ENCODE data around the gene IKZF1.

IKZF1 gene

DNA sequence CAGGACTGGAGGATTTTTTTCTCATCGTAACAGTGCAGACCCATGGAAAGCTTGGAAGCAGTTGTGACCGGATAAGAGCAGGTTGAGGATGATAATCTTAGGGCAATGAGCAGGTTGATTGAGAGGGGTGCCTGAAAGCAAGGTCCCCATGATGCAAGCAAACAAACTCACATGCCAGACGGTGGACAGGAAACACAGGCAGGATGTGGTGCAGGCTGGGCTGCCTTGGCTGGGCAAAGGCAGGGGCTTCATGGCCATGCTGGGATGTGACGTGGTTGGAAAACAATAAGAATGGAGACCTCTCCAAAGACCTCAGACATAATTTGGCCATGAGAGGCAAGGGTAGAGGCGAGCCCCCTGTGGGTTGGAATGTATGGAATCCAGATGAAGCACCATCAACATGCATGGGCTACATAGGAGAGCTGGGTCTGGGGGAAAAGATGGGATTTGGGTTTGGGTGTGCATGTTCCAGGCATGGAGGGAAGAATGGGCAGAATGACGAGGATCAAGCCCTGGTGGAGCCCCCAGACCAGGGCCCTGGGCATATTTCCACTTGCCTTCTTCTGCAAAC, 58.3 kb downstream of the IKZF1 start:
- DNase-seq (ENCODE audit: insufficient read length, low spot score) (no peak), FAIRE-seq (no peak)
- TF ChIP-seq, protein P1, sequence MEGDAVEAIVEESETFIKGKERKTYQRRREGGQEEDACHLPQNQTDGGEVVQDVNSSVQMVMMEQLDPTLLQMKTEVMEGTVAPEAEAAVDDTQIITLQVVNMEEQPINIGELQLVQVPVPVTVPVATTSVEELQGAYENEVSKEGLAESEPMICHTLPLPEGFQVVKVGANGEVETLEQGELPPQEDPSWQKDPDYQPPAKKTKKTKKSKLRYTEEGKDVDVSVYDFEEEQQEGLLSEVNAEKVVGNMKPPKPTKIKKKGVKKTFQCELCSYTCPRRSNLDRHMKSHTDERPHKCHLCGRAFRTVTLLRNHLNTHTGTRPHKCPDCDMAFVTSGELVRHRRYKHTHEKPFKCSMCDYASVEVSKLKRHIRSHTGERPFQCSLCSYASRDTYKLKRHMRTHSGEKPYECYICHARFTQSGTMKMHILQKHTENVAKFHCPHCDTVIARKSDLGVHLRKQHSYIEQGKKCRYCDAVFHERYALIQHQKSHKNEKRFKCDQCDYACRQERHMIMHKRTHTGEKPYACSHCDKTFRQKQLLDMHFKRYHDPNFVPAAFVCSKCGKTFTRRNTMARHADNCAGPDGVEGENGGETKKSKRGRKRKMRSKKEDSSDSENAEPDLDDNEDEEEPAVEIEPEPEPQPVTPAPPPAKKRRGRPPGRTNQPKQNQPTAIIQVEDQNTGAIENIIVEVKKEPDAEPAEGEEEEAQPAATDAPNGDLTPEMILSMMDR (IDR thresholded peaks at IDR 0.05; ENCODE audit: insufficient read depth, missing control alignments) = no peak

GRCh38 chr7:50363327-50364060, 59.0 kb downstream of the IKZF1 start:
- FAIRE-seq (no peak), DNase-seq (ENCODE audit: insufficient read length, low spot score) (no peak)
- TF ChIP-seq, protein P1 (IDR thresholded peaks at IDR 0.05; ENCODE audit: insufficient read depth, missing control alignments) = no peak

- no peak for DNase-seq (ENCODE audit: insufficient read length, low spot score)
- FAIRE-seq = no peak
- TF ChIP-seq, protein P1 (IDR thresholded peaks at IDR 0.05; ENCODE audit: insufficient read depth, missing control alignments) = no peak
Measured at GRCh38 chr7:50364645-50365044, 60.1 kb downstream of the IKZF1 start.

GRCh38 chr7:50366311-50366710, 61.8 kb downstream of the IKZF1 start:
- FAIRE-seq = peak; percentile 48

GRCh38 chr7:50367100-50367499, 62.6 kb downstream of the IKZF1 start:
- FAIRE-seq (no peak), DNase-seq (ENCODE audit: insufficient read length, low spot score) (no peak)
- TF ChIP-seq, protein P1 (IDR thresholded peaks at IDR 0.05; ENCODE audit: insufficient read depth, missing control alignments) = no peak

More at GRCh38 chr7:50366311-50366710, 61.8 kb downstream of the IKZF1 start:
- no peak for DNase-seq (ENCODE audit: insufficient read length, low spot score)
- TF ChIP-seq, protein P1 (IDR thresholded peaks at IDR 0.05; ENCODE audit: insufficient read depth, missing control alignments) = no peak

DNA sequence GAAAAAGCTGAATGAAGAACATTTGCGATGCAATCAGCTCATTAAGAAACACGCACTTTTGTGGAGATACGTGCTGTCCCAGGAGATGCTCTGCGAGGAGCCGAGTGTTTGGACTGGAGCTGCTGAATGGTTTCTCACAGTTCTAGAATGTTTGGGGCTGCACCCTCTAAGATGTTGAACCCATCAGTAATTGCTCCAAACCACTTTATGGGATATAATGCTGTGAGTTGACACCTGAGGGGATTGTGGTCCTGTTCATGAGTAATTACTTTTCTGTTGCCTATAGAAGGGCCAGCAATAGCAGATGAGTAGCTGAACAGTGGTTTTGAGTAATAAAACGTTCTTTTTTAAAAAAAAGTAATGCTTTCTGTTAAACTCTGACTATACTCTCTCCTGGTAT, 63.1 kb downstream of the IKZF1 start:
- TF ChIP-seq, protein P1 (IDR thresholded peaks at IDR 0.05; ENCODE audit: insufficient read depth, missing control alignments) = no peak
- DNase-seq (ENCODE audit: insufficient read length, low spot score) = no peak
- FAIRE-seq = no peak

DNA sequence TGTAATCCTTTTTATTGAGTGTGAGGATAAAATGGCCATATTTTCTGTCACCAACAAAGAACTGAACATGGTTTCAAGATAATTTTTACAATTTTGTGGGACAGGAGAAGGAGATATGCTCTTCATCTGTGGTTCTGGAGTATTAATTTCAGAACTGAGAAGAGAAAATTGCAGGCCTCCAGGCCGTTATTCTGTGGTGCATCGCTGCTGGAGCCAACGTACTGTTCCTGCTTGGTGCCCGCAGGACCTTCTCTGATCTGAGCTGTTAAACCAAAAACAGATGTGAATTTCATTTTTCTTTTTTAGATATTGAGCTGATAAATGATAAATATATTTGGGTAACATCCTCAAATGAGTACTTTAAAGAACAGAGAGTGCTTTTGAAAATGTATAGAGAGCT, 63.9 kb downstream of the IKZF1 start:
- TF ChIP-seq, protein P1 (IDR thresholded peaks at IDR 0.05; ENCODE audit: insufficient read depth, missing control alignments) = no peak
- no peak for FAIRE-seq
- DNase-seq (ENCODE audit: insufficient read length, low spot score) = no peak

All from D721Med (cell line).